GM06990 (cell line): ENCODE data around the gene GRM7.

Experiments
- DNase-seq: peaks from one replicate; pipeline ENCODE4 v3.0.0-alpha.2; 2011; ENCODE audit not compliant: insufficient read length; ENCODE audit errors: extremely low read depth
- H3K27me3 ChIP-seq: replicated peaks from 2 replicates; pipeline ENCODE4 v1.6.0; 2011; ENCODE audit warnings: low read length; ENCODE audit not compliant: control insufficient read depth, insufficient read depth
- H3K36me3 ChIP-seq: 2 replicates; pipeline ENCODE4 v1.5.1; 2011; ENCODE audit warnings: low read length; ENCODE audit not compliant: control insufficient read depth, insufficient read depth
- H3K4me3 ChIP-seq: replicated peaks from 2 replicates; pipeline ENCODE4 v1.5.1; 2011; ENCODE audit warnings: low read depth, mild to moderate bottlenecking, control low read depth, low read length
- TF ChIP-seq, protein P1 (sequence below): IDR thresholded peaks from 2 replicates; pipeline ENCODE4 v1.5.1; 2011; ENCODE audit warnings: low read length, control low read depth, mild to moderate bottlenecking, inconsistent platforms; ENCODE audit not compliant: insufficient read depth, poor library complexity, severe bottlenecking

The GRM7 gene

DNA sequence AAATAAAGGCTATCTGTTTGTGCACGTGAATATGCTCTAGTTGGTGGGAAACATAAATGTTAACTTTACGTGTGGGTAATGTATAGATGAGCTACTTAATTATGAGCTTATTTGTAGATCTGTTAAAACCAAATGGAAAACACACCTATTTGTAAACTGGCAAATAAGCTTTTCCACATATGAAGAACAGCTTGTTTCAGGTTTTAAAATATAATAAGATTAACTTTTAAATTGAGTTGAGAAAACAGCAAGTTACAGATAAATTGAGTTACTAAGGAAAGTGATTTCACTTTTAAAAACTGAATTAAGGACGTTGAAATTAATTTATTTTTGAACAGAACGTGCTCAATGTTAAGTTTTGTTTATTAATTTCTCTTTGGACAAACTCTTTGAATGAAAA lies 140.5 kb downstream of the GRM7 start:
- H3K36me3 ChIP-seq, result no peaks in the 10 kb centered on the region
- TF ChIP-seq, protein P1, sequence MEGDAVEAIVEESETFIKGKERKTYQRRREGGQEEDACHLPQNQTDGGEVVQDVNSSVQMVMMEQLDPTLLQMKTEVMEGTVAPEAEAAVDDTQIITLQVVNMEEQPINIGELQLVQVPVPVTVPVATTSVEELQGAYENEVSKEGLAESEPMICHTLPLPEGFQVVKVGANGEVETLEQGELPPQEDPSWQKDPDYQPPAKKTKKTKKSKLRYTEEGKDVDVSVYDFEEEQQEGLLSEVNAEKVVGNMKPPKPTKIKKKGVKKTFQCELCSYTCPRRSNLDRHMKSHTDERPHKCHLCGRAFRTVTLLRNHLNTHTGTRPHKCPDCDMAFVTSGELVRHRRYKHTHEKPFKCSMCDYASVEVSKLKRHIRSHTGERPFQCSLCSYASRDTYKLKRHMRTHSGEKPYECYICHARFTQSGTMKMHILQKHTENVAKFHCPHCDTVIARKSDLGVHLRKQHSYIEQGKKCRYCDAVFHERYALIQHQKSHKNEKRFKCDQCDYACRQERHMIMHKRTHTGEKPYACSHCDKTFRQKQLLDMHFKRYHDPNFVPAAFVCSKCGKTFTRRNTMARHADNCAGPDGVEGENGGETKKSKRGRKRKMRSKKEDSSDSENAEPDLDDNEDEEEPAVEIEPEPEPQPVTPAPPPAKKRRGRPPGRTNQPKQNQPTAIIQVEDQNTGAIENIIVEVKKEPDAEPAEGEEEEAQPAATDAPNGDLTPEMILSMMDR, result no peak
- no peak for DNase-seq
- H3K4me3 ChIP-seq, result no peak overlapping the region
- H3K27me3 ChIP-seq, result no peaks in the 10 kb centered on the region

DNA sequence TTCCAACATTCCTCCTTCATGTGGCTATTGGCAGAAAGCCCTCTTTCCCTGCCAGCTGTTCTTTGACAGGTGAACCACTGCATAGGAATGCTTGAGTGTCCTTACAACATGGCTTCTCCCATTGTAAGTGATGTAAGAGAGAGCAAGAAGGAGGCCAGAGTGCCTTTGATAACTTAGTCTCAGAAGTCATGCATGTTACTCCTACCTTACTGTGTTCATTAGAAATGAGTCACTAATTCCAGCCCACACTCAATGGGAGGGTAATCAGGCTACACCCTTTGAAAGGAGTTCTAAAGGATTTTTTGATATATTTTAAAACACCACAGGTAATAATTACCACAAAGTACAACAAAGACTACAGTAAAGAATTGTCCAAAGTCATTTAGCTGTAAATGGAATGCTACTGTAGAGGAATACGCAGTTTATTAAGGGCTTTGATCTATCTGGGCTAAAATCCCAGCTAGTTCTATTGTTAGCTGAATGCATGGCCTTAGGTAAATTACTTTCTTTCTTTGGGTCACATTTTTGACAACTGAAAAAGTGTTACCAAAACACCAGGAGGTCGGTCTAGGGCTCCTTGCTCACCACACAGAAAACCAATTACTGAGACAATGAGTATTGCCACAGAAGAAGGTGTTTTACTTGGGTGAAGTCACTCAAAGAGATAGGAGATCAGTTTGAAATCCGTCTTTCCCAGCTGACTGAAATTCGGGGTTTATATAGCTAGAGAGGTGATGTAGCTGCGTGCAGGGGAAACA lies 154.9 kb downstream of the GRM7 start:
- Histone ChIP-seq H3K27me3 (no peaks in the 10 kb centered on the region), H3K36me3 (no peaks in the 10 kb centered on the region), H3K4me3 (no peak overlapping the region)
- no peak for DNase-seq
- TF ChIP-seq, protein P1, result no peak

DNA sequence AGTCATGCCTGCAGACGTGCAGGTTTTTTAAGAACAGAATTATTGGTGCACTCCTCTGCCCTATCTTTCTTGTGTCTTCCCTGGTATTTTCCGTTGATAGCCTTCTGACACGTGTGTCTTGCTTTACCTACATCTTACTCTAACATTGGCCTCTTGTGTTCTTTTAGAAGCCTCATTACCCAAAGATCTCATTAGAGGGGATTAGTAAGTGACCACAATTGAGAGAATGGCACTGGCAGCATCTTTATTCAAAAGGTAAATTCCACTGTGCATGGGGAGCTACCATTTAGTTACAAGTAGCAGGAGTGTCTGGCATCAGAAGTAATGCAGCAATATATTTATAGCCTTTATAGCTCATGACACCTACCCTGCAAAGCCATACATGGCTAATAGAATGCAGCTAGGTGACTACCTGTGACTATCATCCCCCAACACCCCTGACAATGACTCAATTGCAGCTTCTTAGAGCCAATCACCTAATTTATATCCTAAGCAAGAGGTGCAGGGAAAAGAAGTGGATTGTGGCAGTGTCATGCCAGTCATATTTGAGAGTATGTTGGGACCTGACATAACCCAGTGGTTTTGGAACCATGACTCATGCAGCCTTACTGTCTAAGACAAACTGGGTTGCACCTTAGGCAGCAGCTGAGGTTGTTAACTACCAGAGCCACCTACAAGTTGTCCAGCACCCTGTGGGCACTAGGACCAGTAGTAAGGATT lies 164.8 kb downstream of the GRM7 start:
- Histone ChIP-seq H3K27me3 (no peaks in the 10 kb centered on the region), H3K36me3 (no peaks in the 10 kb centered on the region), H3K4me3 (no peak overlapping the region)
- no peak for DNase-seq
- TF ChIP-seq, protein P1, result no peak

DNA sequence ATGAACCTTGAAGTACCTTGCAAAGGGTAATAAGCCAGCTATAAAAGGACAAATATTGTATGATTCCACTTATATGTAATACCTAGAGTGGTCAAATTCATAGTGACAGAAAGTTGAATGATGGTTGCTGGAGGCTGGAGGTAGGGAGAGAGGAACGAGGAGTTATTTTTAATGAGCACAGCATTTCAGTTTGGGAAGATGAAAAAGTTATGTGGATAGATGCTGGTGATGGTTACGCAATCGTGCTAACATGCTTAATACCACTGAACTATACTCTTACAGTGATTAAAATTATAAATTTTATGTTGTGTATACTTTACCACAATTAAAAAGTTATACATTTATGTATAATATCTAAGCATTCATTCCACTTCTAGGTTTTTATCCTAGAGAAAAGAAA lies 168.6 kb downstream of the GRM7 start:
- no peak for DNase-seq
- H3K4me3 ChIP-seq, result no peak overlapping the region
- H3K36me3 ChIP-seq, result no peaks in the 10 kb centered on the region
- H3K27me3 ChIP-seq, result no peaks in the 10 kb centered on the region
- TF ChIP-seq, protein P1, result no peak

DNA sequence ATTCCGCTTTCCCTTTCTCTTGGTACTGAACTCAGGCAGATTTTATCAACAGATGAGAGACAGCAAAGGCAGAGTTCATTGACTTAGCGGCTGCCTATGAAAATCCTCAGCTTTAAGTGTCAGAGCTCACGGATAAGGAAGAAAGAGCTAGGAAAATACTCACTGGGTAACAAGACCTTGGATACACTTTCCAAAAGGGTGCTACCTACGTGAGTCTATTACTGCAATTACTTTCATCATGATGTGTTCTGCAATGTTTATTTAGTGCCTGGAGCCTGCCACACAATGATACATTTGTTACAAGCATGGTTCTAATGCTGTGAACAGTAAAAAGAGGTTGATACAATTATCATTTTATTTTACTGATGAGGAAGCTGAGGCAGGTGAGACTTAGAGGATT lies 177.5 kb downstream of the GRM7 start:
- Histone ChIP-seq H3K4me3 (no peak overlapping the region), H3K27me3 (no peaks in the 10 kb centered on the region), H3K36me3 (no peaks in the 10 kb centered on the region)
- DNase-seq, result no peak
- TF ChIP-seq, protein P1, result no peak
